ENCODE data around the gene ZNF587B.
"Not testable (repeated sequence)": the region's sequence is repeated elsewhere in the genome, so short reads cannot be mapped to it uniquely, and the experiment has no call there.

ZNF587B gene

DNA sequence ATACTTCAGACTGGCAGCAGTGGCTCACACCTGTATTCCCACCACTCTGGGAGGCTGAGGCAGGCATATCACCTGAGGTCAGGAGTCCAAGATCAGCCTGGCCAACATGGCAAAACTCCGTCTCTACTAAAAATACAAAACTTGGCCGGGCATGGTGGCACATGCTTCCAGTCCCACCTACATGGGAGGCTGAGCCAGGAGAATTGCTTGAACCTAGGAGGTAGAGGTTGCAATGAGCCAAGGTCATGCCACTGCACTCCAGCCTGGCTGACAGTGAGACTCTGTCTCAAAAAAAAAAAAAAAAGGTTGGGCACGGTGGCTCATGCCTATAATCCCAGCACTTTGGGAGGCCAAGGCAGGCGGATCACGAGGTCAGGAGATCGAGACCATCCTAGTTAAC, 39.6 kb downstream of the ZNF587B start:
- DNase-seq: not testable (repeated sequence)

DNA sequence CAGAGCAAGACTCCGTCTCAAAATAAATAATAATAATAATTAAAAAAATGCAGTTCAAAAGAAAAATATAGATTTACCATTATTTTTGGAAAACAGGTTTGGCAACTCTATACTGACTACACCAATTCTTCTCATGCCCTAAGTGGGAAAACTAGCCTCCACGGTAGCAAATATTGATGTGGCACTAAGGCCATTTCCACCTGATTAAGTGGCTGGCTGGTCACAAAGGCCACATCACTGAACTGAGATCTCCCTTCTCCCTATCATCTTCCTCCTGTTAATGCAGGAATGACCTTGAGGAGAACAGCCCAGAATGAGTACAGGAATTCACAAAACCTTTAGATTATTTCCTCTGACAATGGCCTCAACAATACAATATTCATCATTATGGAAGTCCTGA, 40.1 kb downstream of the ZNF587B start:
- DNase-seq: no peak

DNA sequence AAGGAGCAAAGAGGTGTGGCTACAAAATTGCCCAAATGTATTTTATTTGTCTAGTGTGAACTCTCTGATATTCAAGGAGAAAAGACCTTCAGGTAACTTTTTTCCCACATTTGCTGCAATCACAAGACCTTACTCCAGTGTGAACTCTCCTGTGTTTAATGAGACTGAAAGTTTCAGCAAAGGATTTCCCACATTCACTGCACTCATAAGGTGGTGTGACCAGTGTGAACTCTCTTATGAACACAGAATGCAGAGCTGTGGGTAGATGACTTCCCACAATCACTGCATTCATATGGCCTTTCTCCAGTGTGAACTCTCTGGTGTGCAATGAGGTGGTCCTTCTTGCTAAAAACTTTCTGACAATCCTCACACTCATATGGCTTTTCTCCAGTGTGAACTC, 42.4 kb downstream of the ZNF587B start:
- DNase-seq: no peak

DNA sequence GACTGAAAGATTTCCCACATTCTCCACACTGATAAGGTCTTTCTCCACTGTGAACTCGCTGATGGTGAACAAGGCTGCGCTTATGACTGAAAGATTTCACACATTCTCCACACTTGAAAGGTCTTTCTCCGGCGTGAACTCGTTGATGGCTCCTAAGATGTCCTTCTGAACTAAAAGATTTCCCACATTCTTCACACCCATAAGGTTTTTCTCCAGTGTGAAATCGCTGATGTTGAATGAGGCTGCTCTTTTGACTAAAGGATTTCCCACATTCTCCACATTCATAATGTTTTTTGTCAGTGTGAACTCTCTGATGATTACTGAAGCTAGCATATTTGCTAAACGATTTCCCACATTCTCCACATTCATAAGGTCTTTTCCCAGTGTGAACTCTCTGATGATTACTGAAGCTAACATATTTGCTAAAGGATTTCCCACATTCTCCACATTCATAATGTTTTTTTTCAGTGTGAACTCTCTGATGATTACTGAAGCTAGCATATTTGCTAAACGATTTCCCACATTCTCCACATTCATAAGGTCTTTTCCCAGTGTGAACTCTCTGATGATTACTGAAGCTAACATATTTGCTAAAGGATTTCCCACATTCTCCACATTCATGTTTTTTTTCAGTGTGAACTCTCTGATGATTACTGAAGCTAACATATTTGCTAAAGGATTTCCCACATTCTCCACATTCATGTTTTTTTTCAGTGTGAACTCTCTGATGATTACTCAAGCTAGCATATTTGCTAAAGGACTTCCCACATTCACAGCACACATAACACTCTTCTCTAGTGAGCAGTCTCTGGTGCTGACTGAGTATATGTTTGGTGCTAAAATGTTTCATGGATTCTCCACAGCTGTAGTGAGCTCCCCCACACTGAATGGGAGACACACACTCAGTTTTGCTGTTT, 44.0 kb downstream of the ZNF587B start:
- not testable (repeated sequence) for DNase-seq

DNA sequence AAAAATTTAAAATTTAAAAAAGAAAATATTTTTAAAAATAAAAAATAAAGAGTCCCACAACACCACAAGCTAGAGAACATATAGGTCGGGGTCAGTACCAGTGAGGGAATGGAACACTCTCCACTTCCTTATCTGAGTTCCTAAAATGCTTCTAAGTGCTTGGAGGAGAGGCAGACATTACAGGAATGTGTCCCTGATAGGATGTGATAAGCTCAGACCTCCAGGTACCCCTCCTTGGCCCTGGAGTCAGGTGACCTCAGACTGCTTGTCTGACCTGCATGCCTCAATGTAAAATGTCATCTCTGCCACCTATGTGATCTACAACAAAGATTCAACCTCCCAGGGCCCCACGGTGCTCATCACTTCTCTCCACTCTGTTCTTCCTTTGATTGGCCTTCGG, 55.9 kb downstream of the ZNF587B start:
- DNase-seq: no peak

DNA sequence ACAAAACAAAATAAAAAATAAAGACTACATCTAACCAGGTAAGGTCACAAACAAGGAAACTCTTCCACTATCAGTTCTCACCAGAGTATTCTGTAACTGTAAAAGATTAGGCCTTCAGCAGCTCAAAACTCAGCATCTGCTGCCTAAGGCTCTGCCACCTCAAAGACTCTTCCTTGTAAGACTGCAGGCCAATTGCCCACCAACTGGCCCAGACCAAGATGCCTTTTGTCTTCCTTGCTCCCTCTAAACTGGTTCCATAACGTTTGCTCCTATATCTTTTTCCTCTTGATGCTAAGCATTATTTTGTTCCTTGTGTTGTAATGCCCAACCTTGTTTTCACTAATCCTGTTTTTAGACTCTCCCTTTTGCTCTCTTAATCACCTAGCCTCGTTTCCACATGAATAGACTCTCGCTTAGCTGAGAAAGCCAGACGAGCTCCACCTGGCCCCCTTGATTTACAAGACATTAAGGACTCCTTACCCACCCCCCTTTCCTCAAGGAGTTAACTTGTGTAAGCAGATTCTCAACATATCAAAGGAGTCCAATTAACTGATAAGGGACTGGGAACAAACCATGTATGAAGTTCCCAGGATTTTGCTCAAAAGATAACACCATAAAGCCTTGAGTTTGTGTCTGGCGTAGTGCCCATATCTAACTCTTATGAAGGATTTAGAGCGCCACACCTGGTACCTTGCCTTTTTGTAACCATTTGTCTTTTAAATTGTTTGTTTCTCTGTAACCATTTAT, 57.3 kb downstream of the ZNF587B start:
- no peak for DNase-seq

DNA sequence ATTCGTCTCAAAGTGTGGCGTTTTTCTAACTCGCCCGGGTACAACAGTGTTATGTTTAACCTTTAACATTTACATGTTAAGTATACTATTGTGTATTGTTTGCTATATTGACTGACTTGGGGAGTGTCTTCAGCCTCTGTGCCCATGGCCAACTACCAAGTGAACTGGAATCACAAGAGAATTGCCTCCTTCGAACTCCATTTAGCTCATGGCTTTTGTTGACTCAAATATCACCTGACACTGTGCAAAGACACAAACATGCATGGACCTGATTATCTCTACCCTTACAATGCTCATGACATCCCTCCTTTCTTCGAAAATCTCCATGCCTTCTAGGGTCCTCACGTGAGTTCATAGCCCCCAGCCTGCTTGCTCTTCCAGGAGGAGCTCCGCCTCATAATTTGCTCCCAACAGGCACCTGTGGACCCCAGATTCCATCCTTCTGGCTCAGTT, 58.0 kb downstream of the ZNF587B start:
- DNase-seq: peak in 1 of 58 donors; percentile 36

DNA sequence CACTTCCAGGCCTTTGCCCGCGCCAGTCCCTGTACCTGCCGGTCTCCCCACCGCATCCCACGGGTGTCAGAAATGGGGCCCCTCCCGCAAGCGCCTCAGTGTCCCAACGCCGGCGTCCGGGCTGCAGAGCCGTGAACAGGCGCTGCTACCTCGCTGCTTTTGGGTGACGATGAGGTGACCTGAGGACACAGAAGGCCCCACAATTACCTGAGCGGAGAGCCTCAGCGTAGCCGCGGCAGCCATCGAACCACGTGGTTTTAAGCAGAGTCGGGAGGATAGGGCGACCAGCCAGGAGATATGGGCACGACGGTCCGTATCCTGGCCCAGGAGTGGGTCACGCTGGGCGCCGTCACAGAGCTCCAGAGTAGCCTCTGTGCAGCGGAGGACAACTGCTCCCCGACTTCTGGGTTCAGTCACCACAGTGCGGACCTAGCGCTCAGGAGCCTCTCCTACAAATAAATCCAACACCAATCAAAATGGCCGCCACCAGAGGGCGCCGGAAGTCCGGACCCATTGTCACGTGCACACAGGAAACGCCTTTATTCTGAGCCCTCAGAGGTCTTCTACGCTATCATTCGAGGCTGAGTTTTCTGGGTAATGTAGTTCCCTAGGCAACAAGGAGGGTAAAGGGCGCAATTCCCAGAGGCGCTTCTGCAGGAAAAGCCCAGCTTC, 58.6 kb downstream of the ZNF587B start, which contains the start of gene ZNF814:
Gene ZNF814 (minus strand): TSS at position 478 of the 672 bp plus-strand sequence. CDS start 235 bp downstream, at position 243.
- DNase-seq: peak; percentile 20 to 94 (median 73)

DNA sequence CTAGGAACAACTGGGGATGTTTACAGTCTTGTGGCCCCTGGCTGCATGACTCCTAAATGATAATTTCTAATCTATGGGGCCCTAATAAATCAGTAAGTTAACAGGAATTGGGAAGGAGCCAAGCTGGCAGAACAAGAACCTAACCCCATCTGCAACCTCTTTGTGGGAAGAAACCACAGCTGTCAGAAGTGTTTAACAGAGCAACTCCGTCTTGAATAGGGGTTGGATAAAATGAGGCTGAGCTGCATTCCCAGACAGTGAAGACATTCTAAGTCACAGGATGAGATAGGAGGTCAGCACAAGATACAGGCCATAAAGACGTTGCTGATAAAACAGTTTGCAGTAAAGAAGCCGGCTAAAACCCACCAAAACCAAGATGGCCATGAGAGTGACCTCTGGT, 60.6 kb downstream of the ZNF587B start:
- not testable (repeated sequence) for DNase-seq

Measured in anterior cingulate cortex (tissue), 58 donors.